ENCODE results near the gene PCYOX1L. TPM values are rescaled to one million over a fixed set of nuclear protein-coding genes. Genes with fewer than 3 reads are reported as not detected.

PCYOX1L gene
- total and polyA plus RNA-seq, 2 of the 8 experiments (the other 6 are each of a cell fraction or from before 2014, with no cell fraction given), result 6.8 to 17.2 TPM

DNA sequence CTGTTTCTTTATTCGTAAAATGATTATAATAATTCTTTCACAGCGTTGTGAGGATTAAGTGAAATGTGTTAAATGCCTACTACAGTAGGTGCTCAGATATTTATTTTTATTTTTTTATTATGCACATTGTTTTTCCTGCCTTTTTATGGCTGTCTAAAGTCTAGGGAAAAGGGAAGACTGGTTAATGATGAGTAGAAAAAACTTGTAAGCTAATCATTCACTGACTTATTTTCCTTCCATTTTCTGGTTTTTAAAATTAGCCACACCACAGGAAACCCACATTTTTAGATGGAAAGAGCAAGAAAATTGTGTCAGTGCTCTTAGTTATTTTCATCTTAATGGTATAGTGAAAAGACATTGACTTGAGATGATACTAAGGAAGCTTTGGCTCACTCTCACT is 3.9 kb upstream of the PCYOX1L start (continued):
- TF ChIP-seq, protein P1, sequence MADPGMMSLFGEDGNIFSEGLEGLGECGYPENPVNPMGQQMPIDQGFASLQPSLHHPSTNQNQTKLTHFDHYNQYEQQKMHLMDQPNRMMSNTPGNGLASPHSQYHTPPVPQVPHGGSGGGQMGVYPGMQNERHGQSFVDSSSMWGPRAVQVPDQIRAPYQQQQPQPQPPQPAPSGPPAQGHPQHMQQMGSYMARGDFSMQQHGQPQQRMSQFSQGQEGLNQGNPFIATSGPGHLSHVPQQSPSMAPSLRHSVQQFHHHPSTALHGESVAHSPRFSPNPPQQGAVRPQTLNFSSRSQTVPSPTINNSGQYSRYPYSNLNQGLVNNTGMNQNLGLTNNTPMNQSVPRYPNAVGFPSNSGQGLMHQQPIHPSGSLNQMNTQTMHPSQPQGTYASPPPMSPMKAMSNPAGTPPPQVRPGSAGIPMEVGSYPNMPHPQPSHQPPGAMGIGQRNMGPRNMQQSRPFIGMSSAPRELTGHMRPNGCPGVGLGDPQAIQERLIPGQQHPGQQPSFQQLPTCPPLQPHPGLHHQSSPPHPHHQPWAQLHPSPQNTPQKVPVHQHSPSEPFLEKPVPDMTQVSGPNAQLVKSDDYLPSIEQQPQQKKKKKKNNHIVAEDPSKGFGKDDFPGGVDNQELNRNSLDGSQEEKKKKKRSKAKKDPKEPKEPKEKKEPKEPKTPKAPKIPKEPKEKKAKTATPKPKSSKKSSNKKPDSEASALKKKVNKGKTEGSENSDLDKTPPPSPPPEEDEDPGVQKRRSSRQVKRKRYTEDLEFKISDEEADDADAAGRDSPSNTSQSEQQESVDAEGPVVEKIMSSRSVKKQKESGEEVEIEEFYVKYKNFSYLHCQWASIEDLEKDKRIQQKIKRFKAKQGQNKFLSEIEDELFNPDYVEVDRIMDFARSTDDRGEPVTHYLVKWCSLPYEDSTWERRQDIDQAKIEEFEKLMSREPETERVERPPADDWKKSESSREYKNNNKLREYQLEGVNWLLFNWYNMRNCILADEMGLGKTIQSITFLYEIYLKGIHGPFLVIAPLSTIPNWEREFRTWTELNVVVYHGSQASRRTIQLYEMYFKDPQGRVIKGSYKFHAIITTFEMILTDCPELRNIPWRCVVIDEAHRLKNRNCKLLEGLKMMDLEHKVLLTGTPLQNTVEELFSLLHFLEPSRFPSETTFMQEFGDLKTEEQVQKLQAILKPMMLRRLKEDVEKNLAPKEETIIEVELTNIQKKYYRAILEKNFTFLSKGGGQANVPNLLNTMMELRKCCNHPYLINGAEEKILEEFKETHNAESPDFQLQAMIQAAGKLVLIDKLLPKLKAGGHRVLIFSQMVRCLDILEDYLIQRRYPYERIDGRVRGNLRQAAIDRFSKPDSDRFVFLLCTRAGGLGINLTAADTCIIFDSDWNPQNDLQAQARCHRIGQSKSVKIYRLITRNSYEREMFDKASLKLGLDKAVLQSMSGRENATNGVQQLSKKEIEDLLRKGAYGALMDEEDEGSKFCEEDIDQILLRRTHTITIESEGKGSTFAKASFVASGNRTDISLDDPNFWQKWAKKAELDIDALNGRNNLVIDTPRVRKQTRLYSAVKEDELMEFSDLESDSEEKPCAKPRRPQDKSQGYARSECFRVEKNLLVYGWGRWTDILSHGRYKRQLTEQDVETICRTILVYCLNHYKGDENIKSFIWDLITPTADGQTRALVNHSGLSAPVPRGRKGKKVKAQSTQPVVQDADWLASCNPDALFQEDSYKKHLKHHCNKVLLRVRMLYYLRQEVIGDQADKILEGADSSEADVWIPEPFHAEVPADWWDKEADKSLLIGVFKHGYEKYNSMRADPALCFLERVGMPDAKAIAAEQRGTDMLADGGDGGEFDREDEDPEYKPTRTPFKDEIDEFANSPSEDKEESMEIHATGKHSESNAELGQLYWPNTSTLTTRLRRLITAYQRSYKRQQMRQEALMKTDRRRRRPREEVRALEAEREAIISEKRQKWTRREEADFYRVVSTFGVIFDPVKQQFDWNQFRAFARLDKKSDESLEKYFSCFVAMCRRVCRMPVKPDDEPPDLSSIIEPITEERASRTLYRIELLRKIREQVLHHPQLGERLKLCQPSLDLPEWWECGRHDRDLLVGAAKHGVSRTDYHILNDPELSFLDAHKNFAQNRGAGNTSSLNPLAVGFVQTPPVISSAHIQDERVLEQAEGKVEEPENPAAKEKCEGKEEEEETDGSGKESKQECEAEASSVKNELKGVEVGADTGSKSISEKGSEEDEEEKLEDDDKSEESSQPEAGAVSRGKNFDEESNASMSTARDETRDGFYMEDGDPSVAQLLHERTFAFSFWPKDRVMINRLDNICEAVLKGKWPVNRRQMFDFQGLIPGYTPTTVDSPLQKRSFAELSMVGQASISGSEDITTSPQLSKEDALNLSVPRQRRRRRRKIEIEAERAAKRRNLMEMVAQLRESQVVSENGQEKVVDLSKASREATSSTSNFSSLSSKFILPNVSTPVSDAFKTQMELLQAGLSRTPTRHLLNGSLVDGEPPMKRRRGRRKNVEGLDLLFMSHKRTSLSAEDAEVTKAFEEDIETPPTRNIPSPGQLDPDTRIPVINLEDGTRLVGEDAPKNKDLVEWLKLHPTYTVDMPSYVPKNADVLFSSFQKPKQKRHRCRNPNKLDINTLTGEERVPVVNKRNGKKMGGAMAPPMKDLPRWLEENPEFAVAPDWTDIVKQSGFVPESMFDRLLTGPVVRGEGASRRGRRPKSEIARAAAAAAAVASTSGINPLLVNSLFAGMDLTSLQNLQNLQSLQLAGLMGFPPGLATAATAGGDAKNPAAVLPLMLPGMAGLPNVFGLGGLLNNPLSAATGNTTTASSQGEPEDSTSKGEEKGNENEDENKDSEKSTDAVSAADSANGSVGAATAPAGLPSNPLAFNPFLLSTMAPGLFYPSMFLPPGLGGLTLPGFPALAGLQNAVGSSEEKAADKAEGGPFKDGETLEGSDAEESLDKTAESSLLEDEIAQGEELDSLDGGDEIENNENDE (IDR thresholded peaks at IDR 0.05; ENCODE audit: insufficient replicate concordance, low read length), result no peak
- no peak for TF ChIP-seq RXRA (IDR thresholded peaks at IDR 0.05; ENCODE audit: insufficient read depth, low read depth, low read length)
- no peak for TF ChIP-seq FOSL1 (IDR thresholded peaks at IDR 0.05; ENCODE audit: insufficient read depth, low read depth, low read length)
- no peak for TF ChIP-seq SIRT6 (IDR thresholded peaks at IDR 0.05; ENCODE audit: low read length)
